UCSD-AML1 (cell line): ENCODE results near the gene IFI27L2.

Source experiments
- DNase-seq: peaks from one replicate; lab custom pipeline; 2025; ENCODE audit not compliant: unreplicated experiment; lab: John Stamatoyannopoulos, UW

IFI27L2 gene

DNA sequence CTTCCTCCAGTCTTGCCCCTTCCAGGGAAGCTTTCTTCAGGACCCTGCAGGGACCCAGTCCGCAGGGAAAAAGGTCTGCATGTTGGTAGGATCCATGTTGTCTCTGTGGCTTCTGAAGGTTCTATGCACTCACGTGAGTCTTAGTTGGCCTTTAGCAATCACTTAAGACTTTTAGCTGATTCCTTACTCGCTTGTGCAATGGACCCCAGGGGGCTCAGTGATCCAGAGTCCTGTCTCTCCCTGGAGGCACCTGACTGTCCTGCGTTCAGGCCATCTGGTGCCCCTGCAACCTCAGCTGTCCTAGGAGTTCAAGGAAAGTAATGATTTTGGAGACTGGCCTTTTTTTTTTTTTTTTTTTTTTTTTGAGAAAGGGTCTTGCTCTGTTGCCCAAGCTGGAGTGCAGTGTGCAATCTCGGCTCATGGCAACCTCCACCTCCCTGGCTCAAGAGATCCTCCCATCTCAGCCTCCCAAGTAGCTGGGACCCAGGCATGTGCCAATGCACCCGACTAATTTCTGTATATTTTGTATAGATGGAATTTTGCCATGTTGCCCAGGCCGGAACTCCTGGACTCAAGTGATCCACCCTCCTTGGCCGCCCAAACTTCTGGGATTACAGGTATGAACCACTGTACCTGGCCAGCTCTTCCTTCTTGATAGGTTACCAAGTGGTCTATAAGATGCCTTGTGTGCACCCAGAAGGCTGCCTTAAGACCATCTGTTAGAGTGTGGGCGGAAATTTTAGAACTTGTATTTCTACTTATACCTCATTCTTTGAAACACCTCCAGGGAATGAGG, 4.6 kb downstream of the IFI27L2 start:
- DNase-seq: no peak

DNA sequence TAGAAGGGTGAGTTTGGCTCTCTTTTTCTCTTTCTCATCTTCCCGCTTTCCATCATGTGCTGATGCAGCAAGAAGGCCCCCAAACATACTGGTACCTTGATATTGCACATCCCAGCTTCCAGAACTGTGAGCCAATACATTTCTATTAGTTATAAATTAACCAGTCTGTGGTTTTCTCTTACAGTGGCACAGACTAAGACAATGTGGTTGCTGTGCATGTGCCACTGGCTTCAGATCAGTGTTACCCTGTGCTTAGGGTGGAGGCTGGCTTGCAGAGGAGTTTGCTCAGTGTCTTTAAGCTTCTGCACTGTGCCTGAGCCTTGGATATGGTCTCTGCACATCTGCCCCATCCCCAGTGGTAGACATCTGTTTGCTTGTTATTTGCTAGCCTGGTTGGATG, 5.5 kb downstream of the IFI27L2 start:
- no peak for DNase-seq

DNA sequence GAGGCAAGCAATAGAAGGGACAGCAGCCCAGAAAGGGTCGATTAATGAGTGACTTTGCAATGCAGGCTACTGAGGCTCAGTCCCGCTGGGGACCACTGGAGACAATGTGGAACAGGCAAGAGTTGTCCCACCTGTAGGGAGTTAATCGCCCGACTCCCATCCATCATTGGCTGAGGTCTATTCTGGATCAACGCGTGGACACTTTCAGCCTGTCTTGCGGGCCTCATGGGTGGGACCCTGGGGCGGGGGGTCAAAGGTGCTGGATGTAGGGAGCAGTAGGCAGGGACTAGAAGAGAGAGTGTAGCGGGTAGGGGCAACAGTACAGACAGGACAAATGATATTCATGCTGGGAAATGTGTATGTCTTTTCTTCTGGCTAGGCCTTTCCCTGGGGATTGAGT, 6.1 kb downstream of the IFI27L2 start:
- no peak for DNase-seq

DNA sequence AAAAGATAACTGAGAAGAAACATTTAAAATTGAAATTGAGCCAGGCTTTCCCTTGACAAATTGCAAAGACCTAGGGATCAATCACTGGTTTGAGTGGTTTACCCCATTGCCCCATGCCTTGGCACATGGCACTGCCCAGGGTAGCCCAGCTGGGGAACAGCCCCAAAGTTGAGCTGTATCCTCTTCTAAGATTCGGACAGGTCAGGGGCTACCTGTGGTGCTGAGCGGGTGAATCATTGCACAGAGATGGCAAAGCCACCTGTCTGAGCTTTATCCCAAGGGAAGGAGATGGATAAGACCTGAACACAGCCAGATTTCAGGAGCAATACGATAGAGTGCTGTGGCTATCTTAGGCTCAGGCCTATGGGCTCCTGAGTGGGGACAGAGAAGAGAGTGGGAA, 7.0 kb downstream of the IFI27L2 start:
- no peak for DNase-seq

GRCh38 chr14:94121485-94121884, 7.9 kb downstream of the IFI27L2 start:
- no peak for DNase-seq

- DNase-seq: no peak
Observed at GRCh38 chr14:94120667-94121340, 8.6 kb downstream of the IFI27L2 start.

DNA sequence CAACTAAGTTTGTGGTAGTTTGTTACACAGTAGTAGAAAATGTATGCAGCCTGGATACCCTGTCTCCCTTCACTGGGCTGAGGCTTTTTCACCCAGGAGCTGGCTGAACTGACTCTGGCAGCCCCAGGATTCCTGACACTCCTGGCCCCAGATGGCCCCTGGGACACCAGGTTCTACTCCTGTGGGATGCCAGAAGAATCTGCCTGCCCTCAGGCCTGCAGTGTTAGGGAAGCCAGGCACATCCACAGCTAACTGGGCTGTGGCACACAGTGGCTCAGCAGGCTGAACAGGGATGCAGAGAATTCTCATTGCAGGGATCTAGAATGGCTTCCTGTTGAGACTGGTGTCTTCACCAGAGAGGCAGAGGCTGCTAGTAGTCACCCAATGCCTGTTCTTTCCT, 10.3 kb downstream of the IFI27L2 start:
- DNase-seq: no peak

DNA sequence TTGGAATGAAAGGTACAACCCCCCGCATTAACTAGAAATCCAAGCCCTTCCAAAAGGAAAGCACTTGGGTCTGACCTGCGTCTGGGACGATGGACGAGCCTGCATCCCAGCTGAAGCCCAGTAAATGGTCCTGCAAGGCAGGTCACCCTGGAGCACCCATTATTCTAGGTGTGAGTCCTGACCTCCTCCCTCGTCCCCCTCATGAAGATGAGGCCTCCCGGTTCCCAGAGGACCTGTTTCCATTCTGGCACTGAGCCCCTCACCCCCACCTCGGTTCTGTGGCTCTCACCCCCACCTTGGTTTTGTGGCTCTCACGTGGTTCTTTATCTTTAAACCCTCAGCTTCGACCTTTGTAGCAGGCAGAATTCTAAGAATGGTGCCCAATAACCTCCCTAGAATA, 11.5 kb downstream of the IFI27L2 start:
- DNase-seq: no peak

GRCh38 chr14:94116701-94117100, 12.7 kb downstream of the IFI27L2 start:
- DNase-seq: no peak

DNA sequence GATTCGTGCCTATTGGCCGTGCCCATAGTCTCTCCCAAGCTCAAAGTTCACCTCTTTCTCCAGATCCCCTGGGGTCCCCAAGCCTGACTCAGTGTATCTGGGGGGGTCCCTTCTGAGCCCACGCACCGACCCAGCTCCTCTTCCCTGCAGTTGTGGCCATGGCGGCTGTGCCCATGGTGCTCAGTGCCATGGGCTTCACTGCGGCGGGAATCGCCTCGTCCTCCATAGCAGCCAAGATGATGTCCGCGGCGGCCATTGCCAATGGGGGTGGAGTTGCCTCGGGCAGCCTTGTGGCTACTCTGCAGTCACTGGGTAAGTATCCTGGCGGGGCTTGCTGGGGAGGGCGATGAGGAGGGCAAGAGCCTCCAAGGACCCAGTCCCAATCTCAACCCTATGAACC, 13.8 kb downstream of the IFI27L2 start:
- DNase-seq: no peak

DNA sequence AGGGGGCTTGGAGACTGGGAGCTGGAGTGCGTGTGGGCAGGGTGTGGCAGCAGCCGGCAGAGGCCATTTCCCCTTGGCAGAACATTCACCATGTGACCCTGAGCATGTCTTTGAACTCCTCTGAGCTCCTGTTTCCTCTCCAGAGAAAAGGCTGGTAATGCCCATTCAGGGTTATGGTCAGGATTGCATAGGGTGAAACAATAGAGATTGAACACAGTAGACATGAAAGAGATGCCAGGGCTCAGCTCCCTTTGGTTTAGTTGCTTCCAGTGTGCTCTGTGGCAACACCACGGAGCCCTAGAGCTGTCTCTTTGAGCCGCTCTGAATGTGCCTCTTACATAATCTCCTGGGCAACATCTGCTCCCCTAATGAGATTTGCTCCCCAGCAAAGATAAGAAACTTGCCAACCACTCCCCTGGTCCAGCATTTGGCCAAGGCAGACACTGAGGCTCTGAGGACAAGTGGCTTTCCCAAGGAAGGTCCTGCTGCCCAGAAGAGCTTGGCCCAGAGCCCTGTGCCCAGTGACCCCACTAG, 14.3 kb downstream of the IFI27L2 start:
- DNase-seq: peak; percentile 29

DNA sequence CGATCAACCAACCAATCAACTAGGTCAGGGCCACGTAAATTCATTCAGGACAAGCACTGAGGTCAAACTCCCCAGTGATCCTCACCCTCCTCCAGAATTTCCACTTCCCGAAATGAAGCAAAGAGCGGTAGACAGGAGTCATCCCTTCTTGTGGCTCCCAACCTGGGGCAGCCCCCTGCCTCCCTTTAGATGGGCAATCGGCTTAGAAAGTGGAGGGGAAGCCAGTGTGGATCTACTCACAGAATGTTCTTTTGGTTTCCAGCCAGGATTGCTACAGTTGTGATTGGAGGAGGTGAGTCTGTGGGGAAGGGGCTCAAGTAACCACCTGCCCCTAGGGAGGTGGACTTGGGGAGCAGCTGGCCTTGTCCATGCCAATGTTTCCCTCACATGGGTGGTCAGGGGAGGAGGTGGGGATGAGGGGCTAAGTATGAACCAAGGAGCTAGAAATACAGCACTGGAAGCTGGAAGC, 14.8 kb downstream of the IFI27L2 start:
- no peak for DNase-seq

DNA sequence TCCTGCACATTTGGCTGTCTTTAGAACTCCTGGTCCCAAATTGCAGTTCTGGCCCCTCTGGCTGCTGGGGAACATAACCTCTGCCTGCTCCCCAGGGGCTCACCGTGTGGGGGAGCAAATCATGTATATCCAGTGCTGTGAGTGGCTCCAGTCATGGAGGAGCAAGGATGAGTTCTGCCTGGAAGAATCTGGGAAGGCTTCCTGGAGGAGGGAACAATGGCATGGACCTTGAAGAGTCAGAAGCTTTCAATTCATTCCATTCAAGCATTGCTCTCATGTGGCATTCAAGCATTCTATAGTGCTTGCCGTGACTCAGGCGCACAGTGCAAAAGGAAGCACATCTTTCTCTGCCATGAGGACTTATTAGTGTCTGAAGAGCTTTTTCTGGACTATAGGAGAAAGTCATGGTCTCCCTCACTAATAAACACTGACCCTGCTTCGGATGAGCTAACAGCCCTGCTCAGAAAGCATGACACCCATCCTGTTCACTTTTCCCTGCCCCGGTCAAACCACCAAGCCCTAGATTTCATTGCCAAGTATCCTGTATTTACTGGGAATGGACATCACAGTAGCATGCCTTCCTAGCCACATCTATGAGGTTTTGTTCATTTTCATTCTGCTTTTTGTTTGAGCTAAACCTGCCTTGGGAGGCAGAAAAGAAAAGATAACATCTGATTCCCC, 15.4 kb downstream of the IFI27L2 start:
- no peak for DNase-seq

GRCh38 chr14:94113490-94113889, 15.9 kb downstream of the IFI27L2 start:
- DNase-seq: no peak

- DNase-seq: no peak
Observed at GRCh38 chr14:94113073-94113472, 16.3 kb downstream of the IFI27L2 start.

- DNase-seq: no peak
Observed at GRCh38 chr14:94112513-94113063, 16.8 kb downstream of the IFI27L2 start.

GRCh38 chr14:94111276-94112095, 17.9 kb downstream of the IFI27L2 start:
- DNase-seq: no peak

- DNase-seq: peak; percentile 50
Observed at GRCh38 chr14:94110552-94111181, 18.7 kb downstream of the IFI27L2 start, which contains the start of gene IFI27. TSS of gene IFI27 (plus strand) at chr14:94110736.

DNA sequence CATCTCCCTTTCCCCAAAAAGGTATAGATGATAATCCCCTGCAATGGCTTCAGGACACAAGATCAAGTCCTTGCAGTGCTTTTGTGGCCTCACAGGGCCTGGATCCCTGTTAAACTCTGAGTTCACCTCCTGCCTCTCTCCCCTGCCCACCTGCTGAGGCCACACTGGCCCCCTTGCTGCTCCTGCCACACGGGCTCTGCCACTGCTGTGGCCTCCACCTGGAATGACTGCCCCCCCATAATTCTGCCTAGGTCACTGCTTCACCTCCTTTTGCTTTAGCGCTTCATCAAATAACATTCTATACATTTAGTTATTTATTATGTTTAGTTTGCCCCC, 19.5 kb downstream of the IFI27L2 start:
- no peak for DNase-seq

DNA sequence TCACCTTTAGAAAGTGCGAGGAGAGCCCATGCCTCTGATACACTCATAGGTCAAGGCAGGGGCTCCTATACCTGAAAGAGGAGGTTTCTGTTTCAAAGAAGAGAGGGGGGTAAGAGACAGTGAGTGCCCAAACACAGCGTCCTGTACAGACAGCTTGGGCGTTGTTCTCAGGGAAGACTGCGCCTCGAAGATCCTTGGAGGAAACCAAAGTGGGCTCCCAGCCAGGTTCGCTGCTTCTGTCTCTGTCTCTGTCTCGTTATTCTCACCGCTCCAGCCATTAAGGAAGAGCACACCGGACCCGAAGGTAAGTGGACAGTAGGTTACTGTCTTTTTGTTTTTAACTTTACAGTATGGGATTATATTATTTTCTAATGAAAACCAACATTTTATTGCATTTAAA, 24.7 kb downstream of the IFI27L2 start:
- no peak for DNase-seq
